GM19324 (cell line): ENCODE measurements around the gene TACSTD2.
A peak's percentile ranks its signal among the peaks of the same experiment; 100 is the strongest.
"Not testable (repeated sequence)": the region's sequence is repeated elsewhere in the genome, so short reads cannot be mapped to it uniquely, and the experiment has no call there.

Experiments
- ATAC-seq: cut with Tn5 transposase; IDR thresholded peaks from one replicate; pipeline ENCODE4 v1.9.1; 2021; ENCODE audit warnings: mild to moderate bottlenecking, moderate library complexity; ENCODE audit not compliant: unreplicated experiment, low FRiP score

Gene TACSTD2

DNA sequence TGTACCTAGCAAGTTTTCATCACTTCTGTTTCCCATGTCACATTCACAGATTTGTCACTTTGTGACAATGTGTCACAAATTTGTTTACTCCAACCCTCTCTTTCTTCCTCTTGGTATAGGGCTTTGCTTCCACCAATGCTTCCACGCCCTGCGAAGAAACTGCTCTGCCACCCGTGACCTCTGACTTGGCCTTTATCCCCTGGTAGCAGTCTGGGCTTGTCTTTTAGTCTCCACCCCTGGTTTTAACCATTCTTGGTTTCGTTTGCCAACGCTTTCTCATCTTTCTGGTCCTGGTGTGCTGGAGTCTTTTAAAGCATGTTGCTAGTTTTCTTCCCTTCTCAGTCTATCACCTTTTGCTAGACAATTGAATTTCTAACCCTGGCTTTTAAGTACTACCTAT lies 8.1 kb downstream of the TACSTD2 start:
- ATAC-seq, result no peak

DNA sequence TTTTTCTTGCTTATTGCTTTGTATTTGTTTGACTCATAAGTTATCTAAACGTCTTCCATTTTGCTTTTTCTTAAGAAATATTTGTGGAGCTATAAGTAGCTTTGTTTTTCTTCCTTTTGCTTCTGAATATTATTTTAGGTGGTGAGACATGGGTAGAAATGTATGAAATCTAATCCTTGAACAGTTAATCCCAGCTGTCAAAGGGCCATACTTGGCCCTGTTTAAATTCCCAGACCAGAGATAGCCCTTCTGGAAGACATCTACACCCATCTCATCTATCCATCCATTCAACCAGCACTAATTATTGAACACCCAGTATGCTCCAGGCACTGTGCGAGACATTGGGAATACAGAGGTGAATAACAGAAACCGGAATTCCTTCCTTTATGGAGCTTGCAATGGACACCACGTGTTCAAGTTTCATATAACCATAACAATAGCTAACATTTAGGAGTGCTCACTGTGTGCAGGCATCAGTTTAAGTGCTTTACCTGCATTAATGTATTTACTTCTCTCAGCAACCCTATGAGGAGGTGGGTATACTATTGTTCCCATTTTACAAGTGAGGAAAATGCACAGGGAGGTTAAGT lies 8.7 kb downstream of the TACSTD2 start:
- ATAC-seq, result no peak

DNA sequence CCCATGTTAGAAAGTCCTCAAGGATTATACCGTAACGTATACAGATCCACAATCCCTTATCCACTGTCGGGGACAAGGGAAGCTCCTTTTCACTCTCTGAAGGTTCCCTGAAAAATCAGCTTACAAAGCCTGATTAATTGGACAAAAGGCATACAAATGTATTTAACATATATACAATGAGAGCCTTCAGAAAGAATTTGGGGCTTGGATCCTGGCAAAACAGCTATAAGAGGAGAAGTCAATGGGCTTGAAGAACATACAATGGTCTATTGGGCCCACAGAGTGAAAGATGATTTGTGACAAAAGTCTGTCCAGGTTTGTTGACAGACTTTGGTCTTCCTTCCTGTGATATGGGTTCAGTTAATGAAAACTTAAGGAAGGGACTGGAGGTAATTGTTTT lies 10.7 kb downstream of the TACSTD2 start:
- ATAC-seq, result no peak

- not testable (repeated sequence) for ATAC-seq
These were observed 13.3 kb downstream of the TACSTD2 start for GRCh38 chr1:58563715-58564114.

- no peak for ATAC-seq
These were observed 15.4 kb downstream of the TACSTD2 start for GRCh38 chr1:58561633-58562032.

DNA sequence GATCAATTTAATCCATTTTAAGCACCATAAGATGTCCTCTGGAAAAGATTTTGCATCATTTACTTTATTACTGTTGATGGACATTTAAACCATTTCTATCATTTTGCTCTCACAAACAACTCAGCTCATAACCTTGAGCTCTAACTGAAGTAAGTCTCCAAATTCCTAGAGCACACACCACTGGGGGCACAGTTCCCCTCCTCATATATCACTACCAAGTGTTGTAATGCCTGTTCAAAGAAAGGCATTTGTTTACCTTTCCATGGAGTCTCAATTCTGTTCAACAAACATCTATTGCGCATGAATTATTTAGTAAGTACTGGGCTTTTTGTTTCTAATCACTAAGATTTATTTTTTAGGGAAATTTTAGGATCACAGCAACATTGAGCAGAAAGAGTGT lies 21.7 kb downstream of the TACSTD2 start:
- ATAC-seq, result no peak

DNA sequence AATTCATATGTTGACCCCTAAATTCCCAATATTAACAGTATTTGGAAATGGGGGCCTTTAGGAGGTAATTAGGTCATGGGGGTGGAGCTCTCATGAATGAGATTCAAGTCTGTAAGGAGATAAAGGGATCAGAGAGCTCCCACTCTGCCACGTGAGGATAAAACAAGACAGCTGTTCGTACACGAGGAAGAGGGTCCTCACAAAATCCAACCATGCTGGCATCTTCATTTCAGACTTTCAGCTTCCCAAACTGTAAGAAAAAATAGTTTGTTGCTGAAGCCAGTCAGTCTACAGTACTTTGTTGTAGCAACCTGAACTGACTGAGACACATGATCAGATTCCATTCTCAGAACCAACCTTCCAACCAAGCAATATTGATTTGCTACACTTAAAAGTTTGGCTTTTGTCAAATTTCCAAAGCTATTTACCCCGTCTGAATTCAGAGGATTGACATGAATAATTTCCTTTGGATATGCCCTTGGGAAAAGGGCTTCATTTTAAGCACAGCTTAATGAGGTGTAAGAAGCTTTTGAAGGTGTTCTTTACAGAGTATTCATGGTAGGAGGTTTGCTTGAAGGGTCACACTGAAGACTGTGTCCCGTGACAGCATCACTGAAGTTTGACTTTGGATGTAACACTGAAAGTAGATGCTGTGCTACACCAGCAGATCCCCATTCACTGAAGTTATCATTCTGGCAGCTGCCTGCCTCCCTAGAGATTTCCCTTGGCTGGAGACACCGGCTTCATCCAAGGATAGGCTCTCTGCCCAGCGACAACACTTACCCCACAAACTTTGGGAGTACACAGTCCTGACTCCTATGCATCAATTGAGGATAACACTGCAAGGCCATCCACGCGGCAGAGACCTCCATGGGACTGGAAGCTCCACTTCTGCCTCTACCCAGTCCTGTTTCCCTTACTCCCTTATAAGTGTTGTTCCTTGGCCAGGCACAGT lies 25.6 kb downstream of the TACSTD2 start:
- no peak for ATAC-seq

DNA sequence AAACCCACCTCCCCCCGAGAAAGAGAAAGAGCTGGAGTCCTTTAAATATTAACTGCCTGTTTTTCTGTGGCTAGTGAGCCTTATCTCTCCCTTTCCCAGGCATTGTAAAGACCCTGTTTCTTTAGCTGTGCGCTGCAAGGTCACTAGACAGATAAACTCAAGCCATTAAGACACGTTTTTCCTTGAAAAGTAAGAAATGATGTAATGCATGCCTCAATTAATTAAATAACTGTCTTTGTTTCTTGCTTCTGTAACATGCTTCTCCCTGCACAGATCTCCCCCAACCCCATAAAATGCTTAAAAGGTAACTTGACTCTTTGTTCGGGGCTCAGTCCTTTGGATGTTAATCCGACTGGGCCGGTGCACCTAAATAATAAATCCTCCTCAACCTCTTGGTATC lies 27.8 kb downstream of the TACSTD2 start:
- not testable (repeated sequence) for ATAC-seq

DNA sequence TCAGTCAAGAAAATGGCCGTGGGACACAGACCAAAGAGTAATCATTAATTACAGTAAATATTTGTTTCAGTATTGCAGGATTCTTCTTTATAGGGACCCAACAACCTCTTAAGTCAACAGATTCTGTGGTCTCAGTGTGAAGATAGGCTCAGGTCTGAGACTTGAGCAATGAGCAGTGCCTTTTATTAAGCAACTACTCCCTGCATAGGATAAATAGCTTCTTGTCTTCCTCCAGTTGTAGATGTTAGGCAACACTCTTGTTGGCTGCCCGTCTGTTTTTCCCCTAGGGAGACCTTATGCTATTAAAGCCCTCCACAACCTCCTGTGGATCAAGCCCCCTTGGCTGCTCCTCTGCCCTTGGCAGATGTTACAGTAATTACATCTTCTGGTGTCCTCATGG lies 28.7 kb downstream of the TACSTD2 start:
- ATAC-seq, result no peak

DNA sequence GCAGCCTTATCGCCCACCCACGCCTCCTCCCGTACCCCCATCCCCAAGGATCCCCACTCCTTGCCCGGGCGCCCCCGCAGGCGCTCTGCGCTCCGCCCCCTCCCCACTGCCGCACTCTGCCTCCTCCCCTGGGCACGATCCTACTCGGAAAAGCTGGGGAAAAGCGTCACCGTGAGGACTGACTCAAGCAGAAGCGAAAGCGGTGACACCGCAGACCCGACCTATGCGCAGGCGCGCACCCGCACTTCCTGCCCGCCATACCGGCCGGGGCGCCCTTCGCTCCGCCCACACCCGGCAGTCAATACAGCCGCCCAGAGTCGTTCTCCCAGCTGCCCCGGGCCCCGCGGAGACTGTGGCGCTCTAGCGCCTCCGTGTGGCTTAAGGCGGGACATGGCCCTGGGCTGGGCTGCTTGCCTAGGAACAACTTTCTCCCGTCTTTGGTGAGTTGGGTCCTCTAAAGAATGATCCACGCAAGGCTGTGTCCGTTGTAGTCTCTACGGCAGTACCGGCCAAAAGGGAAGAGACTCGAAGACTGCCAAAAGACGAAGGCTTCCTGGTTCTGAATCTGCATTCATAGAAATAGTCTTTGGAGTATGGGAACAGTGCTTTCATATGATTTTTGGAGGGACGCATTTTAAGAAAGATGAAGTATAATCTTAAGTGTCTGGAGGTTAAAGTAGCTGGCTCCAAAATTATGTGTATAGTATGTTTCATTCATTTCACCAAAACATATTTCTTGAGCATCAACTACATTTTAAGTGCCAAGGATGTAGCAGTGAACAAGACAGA lies 30.3 kb downstream of the TACSTD2 start, which contains the start of gene OMA1:
TSS of gene OMA1 (minus strand) at position 207 of the 789 bp plus-strand sequence. CDS start 7,432 bp downstream, outside the sequence.
- ATAC-seq, result peak; percentile 96

DNA sequence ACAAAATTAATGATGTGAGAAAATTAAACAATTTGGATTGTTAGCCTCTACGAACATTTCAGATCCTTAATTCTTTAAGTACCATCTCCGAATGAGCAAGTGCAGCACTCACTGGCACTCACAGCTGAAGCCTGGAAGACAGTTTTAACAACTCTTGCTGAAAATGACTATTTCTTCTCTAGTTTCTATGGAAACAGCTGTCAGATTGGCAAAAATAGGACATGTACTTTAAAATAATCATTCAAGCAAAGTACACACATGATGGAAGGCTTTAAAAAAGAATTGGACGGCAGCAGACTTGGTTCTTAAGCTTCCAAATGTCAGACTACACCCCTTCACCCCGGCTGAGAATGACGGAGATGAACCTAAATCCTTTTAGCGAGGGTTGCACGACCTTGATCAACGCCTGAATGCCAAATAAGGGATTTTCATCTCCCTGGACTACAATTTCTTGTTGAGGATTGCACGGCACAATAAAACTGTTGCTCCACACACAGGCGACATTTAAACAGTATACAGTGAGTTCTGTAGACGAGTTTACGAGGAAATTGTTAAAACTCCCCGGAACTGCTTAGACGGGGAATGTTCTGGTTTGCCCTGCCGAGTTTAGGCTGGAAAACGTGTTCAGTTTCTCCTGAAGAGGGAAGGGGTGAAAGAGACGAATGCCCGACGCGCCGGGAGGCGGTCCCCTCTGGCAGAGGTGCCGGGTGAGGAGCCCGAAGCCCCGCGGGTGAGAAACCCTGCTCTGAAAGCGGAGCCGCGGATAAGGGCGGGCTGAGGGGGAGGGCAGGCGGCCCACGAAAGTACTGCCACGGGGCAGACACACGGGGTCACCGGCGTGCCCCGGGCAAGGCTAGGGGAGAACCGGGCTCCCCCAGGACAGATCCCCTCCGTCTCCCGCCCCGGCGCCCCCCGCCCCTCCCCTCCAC lies 31.2 kb downstream of the TACSTD2 start:
- ATAC-seq, result peak; percentile 51

GRCh38 chr1:58543260-58543659 lies 33.8 kb downstream of the TACSTD2 start:
- ATAC-seq, result no peak

DNA sequence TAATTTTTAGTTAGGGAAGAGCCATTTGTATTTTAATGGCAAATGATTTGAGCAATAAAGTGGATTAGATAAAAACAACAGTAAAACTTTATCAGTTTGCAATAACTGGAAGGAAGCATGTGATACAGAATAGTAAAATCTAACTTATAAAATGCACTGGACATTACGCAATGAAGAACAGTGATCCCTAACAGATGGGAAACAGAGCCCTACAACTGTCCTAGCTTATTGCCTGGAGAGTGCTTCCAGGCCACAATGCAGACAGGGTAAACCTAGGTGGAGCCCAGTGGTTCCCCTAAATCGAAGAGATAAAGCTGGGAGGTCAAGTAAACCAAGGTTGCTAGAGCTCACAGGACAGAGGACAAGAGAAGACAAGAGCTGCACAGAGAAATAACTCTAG lies 37.5 kb downstream of the TACSTD2 start:
- ATAC-seq, result no peak

DNA sequence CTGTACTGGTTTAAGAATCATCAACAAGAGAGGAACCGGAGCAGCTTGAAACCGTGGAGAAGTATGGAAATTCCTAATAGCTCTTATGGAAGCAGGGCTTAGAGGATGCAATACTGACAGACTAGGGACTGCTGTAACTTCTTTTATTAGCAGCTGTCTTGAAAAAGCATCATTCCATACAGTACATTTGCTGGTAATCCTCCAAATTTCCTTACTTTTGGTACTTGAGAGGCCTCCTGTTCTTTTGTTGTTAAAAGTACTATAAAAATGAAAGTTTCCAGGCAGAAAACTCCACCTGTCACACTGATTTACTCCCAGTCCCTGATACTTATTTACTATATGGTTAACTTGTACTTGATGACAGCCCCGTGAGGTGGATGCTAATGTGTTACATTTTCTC lies 38.2 kb downstream of the TACSTD2 start:
- no peak for ATAC-seq

DNA sequence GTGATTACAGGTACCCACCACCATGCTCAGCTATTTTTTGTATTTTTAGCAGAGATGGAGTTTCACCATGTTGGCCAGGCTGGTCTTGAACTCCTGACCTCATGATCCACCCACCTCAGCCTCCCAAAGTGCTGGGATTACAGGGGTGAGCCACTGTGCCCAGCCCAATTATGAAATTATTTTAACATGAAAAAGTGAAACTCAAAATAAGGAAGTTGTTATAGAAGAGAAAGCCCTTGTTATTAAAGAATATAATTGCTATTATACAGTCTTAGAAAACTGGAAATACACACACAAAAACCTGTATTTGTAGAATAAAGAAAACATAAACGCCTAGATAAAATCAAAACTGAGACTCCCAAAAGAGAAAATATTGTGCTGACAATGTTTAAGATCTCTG lies 45.2 kb downstream of the TACSTD2 start:
- not testable (repeated sequence) for ATAC-seq

DNA sequence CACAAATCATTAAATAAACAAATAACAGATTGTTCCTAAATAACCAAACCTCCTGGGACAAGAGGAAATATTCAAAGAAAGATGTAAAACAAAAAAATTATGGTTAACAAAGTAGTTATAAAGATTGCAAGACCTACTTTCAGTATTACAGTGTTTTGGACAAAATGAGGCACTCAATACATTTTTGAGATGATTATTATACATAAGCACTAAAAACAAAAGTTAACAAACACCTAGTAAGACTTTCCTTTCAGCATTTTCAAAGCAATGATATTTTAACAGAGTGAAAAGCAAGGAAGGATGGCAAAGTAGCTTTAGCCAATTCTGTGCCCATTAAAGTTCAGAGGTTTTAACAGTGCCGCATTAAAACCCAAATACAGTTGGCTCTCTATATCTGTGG lies 47.8 kb downstream of the TACSTD2 start:
- ATAC-seq, result no peak

GRCh38 chr1:58528518-58528917 lies 48.5 kb downstream of the TACSTD2 start:
- ATAC-seq, result no peak
